Measurements from ENCODE around the gene CSAD. TPM values are rescaled to one million over a fixed set of nuclear protein-coding genes. Genes with fewer than 3 reads are reported as not detected.

CSAD gene
- total RNA-seq, 2 donors from 2014 or later: 70.8 to 89.5 TPM

- Histone ChIP-seq H3K4me1 (ENCODE audit: control insufficient read depth in 1 of 2, low read depth in 2 of 2) (peaks cover 6 to 15% of the 10 kb centered on the region in 2 donors), H3K27ac (no peak overlapping the region), H3K27me3 (replicated peaks; ENCODE audit: insufficient read depth) (no peaks in the 10 kb centered on the region), H3K4me3 (no peak overlapping the region), H3K9me3 (no peaks in the 10 kb centered on the region), H3K36me3 (no peaks in the 10 kb centered on the region)
- no peak for TF ChIP-seq CTCF (IDR thresholded peaks at IDR 0.05)
- no peak for ATAC-seq (ENCODE audit: insufficient number of reproducible peaks, low FRiP score, low read depth)
- no peak for DNase-seq (ENCODE audit: low spot score)
These were observed 33.5 kb downstream of the CSAD start for GRCh38 chr12:53147181-53147580.

- no peaks in the 10 kb centered on the region for H3K27me3 ChIP-seq (replicated peaks; ENCODE audit: insufficient read depth)
- ATAC-seq (ENCODE audit: insufficient number of reproducible peaks, low FRiP score, low read depth) (no peak), DNase-seq (ENCODE audit: low spot score) (no peak)
- H3K9me3 ChIP-seq: no peaks in the 10 kb centered on the region
- H3K36me3 ChIP-seq: no peaks in the 10 kb centered on the region
- TF ChIP-seq CTCF (IDR thresholded peaks at IDR 0.05): no peak
- peaks cover 6 to 15% of the 10 kb centered on the region in 2 donors for H3K4me1 ChIP-seq (ENCODE audit: control insufficient read depth in 1 of 2, low read depth in 2 of 2)
- no peak overlapping the region for H3K27ac ChIP-seq
- H3K4me3 ChIP-seq: no peak overlapping the region
These were observed 35.1 kb downstream of the CSAD start for GRCh38 chr12:53145383-53146260.

GRCh38 chr12:53143355-53143754, 37.4 kb downstream of the CSAD start:
- ATAC-seq (ENCODE audit: insufficient number of reproducible peaks, low FRiP score, low read depth): no peak
- H3K4me3 ChIP-seq: no peak overlapping the region

GRCh38 chr12:53133722-53134121, 47.0 kb downstream of the CSAD start:
- H3K4me1 ChIP-seq (ENCODE audit: control insufficient read depth in 1 of 2, low read depth in 2 of 2): peaks cover 0 to 8% of the 10 kb centered on the region in 2 donors
- H3K9me3 ChIP-seq: peaks cover 7% of the 10 kb centered on the region
- H3K4me3 ChIP-seq: no peak overlapping the region
- DNase-seq (ENCODE audit: low spot score): no peak
- no peak for ATAC-seq (ENCODE audit: insufficient number of reproducible peaks, low FRiP score, low read depth)
- TF ChIP-seq CTCF (IDR thresholded peaks at IDR 0.05): no peak
- H3K27ac ChIP-seq: no peak overlapping the region
- no peaks in the 10 kb centered on the region for H3K36me3 ChIP-seq
- no peaks in the 10 kb centered on the region for H3K27me3 ChIP-seq (replicated peaks; ENCODE audit: insufficient read depth)

More at GRCh38 chr12:53143355-53143754, 37.4 kb downstream of the CSAD start:
- no peaks in the 10 kb centered on the region for H3K27me3 ChIP-seq (replicated peaks; ENCODE audit: insufficient read depth)
- no peak overlapping the region for H3K27ac ChIP-seq
- H3K4me1 ChIP-seq (ENCODE audit: control insufficient read depth in 1 of 2, low read depth in 2 of 2): peaks cover 0 to under 1% of the 10 kb centered on the region in 2 donors
- TF ChIP-seq CTCF (IDR thresholded peaks at IDR 0.05): no peak
- DNase-seq (ENCODE audit: low spot score): no peak
- H3K36me3 ChIP-seq: no peaks in the 10 kb centered on the region
- H3K9me3 ChIP-seq: no peaks in the 10 kb centered on the region

- DNase-seq (ENCODE audit: low spot score) (no peak), ATAC-seq (ENCODE audit: insufficient number of reproducible peaks, low FRiP score, low read depth) (no peak)
- Histone ChIP-seq H3K4me3 (no peak overlapping the region), H3K9me3 (peaks cover 6% of the 10 kb centered on the region), H3K4me1 (ENCODE audit: control insufficient read depth in 1 of 2, low read depth in 2 of 2) (peaks cover 0 to 8% of the 10 kb centered on the region in 2 donors), H3K27me3 (replicated peaks; ENCODE audit: insufficient read depth) (no peaks in the 10 kb centered on the region), H3K36me3 (no peaks in the 10 kb centered on the region), H3K27ac (no peak overlapping the region)
- TF ChIP-seq CTCF (IDR thresholded peaks at IDR 0.05): no peak
These were observed 48.9 kb downstream of the CSAD start for GRCh38 chr12:53131844-53132243.

All from thoracic aorta (tissue), 2 donors.